Measurements from ENCODE around the gene ZC2HC1B.
"Not testable (repeated sequence)": the region's sequence is repeated elsewhere in the genome, so short reads cannot be mapped to it uniquely, and the experiment has no call there.

Gene ZC2HC1B

GRCh38 chr6:143871202-143871730, 7.0 kb downstream of the ZC2HC1B start:
- not testable (repeated sequence) for DNase-seq

GRCh38 chr6:143872201-143872600, 7.9 kb downstream of the ZC2HC1B start:
- peak; percentile 7 for DNase-seq

DNA sequence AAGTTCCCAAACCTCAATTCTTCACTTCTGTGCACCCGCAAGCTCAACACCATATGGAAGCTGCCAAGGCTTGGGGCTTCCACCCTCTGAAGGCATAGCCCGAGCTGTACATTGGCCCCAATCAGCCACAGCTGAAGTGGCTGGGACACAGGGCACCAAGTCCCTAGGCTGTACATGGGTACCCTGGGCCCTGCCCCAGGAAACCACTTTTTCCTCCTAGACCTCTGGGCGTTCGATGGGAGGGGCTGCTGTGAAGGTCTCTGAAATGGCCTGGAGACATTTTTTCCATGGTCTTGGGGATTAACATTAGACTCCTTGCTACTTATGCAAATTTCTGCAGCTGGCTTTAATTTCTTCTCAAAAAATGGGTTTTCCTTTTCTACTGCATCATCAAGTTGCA, 9.3 kb downstream of the ZC2HC1B start:
- not testable (repeated sequence) for DNase-seq

DNA sequence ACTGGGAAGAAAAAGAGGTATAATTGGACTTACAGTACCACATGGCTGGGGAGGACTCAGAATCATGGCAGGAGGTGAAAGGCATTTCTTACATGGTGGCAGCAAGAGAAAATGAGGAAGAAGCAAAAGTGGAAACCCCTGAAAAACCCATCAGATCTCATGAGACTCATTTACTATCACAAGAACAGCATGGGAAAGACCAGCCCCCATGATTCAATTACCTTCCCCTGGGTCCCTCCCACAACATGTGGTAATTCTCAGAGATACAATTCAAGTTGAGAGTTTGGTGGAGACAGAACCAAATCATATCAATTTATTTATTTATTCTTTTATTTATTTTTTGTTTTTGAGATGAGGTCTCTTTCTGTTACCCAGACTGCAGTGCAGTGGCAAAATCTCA, 10.2 kb downstream of the ZC2HC1B start:
- DNase-seq = not testable (repeated sequence)

- DNase-seq = no peak
Measured at GRCh38 chr6:143877584-143878271, 13.5 kb downstream of the ZC2HC1B start.

- DNase-seq = no peak
Measured at GRCh38 chr6:143878272-143878760, 14.0 kb downstream of the ZC2HC1B start.

DNA sequence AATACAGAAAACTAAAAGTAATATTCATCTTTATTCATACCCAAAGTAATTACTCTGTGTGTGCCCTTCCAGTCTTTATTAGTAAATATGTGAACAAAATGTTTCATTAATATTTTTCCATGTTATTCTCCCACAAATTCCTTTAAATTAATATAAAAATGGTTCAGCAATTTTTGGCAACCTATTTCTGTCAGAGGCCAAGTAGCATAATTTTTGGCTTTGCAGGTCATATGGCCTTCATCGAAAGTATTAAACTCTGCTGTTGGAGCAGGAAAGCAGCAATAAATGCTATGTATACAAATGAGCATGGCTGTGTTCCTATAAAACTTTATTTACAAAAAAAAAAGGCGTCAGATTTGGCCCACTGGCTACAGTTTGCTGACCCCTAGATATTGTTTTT, 16.1 kb downstream of the ZC2HC1B start:
- DNase-seq = no peak

DNA sequence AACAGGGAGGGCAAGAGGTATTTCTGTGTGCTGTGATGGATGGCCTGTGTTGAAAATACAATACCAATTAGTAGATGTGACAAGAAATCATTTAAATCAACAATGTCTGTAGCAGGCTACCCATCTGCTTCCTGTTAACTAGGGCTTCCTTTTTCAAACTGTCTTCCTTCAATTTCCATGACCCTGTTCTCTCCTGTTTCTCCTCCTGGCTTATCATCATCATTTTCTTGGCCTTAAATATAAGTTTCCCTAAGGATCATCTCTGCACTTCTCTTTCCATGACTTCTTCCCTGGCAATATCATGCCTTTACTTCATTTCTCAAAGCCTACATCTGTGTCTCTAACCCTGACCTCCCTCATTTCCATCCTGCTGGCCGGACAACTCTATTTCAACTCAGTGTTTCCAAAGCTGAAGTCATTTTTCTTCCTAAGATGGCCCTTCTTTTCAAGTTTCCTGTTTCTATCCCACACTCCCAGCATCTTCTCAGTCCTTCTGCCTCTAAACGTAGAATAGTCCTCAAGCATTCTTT, 18.2 kb downstream of the ZC2HC1B start:
- DNase-seq = no peak

DNA sequence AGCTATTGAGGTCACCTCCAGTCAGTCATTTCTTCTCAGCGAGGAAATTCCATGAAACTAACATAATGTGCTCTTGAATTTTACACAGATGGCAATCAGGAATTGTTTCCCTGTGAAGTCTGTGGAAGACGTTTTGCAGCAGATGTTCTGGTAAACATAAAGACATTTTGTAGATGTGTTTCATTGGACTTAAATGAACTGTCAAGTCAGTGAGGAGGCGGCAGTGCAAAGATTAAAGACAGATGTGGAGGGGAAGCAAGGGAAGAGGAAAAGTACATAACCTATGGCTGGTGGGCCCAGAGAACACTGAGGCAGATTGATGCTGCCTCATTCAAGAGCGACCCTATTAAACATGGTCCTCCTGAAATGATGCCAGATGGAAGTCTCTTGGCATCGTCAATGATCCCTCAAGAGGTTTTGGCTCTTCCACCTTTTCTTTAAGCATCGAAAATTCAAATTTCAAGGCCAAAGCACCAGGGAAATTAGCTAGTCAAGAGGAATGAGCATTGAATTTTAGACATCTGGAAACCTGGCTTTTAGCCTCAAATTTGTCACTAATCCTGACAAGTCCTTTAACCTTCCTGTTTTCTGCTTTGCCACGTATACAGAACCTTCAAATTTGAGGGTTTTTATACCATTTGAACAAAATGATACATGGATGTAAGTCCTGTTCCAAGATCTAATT, 20.1 kb downstream of the ZC2HC1B start:
- DNase-seq = no peak

DNA sequence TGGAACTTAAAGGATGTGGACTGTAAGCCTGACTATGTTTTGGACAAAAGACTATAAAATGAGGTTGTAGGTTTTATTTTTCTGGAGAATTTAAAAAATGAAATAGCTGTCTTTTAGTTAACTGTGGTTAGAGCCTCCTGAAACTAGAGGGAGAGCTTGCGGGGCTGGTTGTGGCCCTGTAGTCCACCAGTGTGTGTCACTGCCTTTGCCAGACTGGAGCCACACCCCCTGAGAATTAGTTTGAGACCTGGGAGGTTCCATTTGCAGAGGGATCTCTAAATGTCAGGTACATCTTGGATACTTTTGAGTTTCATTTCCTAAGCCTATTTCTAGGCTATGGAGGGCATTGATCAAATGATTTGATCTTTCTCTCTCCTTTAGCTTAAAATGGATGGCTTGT, 20.8 kb downstream of the ZC2HC1B start:
- no peak for DNase-seq

- no peak for DNase-seq
Measured at GRCh38 chr6:143894655-143895054, 30.4 kb downstream of the ZC2HC1B start.

DNA sequence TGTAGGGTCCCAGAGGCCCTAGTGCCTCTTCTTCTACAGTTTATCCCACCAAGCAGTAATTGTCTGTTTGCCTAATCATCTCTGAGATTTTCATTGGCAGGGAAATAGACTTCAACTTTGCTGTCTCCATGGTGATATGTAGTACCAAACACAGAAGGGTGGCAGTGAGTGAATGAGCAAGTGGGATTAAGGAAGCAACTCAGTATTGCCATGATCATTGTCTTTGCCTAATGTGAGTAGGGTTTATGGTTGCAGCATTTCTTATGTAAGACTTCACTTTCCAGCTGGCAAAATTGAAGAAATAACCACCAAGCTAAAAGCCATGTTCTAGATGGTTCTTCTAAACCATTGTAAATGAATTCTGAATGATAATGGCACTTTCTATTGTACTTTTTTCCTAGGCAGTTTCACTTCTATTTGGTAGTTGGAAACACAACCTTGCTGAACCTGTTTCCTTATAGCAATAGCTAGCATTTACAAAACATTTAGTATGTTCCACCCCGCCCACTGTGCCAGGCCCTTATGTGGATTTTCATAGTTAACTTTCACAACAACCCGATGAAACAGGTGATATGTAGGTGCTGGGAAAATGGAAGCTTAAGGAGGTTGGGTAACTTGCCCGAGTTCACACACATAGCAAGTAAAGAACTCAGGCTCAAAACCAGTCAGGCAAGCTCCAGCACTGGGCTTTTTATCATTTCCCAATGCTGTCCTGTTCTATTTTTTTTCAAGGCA, 32.0 kb downstream of the ZC2HC1B start:
- no peak for DNase-seq

DNA sequence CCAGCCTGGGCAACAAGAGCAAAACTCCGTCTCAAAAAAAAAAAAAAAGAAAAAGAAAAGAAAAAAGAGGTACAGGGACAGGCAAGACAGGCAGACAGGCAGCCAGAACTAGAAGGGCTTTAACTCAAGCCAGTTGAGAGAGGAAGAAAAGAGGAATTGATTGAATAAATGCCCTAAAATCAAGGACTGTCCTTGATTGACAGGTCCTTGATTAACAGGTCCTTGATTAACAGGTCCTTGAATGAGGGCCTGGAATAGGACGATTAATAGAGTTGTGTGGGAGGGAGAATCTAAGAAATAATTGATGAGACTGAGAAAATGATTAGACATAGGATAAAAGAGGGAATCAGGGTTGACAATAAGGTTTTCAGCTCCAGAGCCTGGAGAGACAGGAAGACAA, 36.1 kb downstream of the ZC2HC1B start:
- DNase-seq = no peak

GRCh38 chr6:143901885-143902750, 37.8 kb downstream of the ZC2HC1B start:
- no peak for DNase-seq

DNA sequence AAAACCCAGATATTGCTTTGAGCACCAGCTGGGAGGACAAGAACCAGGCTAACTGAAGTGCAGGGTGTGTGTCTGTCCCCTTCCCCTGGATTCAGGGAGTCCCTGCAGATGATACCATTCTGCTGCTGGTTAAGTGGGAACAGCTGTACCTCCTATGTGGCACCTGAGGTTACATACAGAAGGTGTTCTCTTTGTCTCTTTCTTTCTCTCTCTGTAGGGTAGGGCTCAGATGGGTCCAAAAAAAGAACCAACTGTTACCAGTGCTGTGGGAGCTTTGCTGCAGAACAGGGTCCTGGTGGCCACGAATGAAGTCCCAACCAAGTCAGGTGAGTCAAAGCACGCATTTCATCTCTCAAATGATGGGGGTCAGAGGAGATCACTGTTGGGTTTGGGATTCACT, 38.6 kb downstream of the ZC2HC1B start:
- DNase-seq = no peak

- no peak for DNase-seq
Measured at GRCh38 chr6:143911028-143911427, 46.8 kb downstream of the ZC2HC1B start.

- DNase-seq = no peak
Measured at GRCh38 chr6:143912671-143913070, 48.4 kb downstream of the ZC2HC1B start.

GRCh38 chr6:143917026-143917425, 52.8 kb downstream of the ZC2HC1B start:
- DNase-seq = not testable (repeated sequence)

- no peak for DNase-seq
Measured at GRCh38 chr6:143928853-143929252, 64.6 kb downstream of the ZC2HC1B start.

- no peak for DNase-seq
Measured at GRCh38 chr6:143929975-143930374, 65.7 kb downstream of the ZC2HC1B start.

DNA sequence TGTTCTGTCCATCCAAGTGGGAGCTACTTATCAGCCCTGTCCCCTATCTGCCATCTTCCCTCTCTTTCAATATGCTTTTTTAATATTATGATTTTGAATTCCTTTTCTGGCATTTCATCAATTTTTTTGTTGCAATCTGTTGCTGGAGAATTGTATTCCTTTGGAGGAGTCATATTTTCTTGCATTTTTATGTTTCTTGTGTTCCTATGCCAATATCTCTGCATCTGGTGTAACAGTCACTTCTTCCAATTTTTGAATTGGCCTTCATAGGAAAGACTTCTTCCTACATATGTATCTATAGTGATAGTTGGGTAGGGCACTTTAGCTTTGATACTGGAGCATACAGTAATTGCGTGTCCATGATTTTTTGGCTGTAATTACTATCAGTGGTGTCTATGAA, 70.1 kb downstream of the ZC2HC1B start:
- no peak for DNase-seq

GRCh38 chr6:143934867-143935266, 70.6 kb downstream of the ZC2HC1B start:
- no peak for DNase-seq

Data from CD4-positive, alpha-beta T cell treated with Interleukin-17A for 1 hour (primary cell).